ENCODE data around the gene CAMTA1.

DNA sequence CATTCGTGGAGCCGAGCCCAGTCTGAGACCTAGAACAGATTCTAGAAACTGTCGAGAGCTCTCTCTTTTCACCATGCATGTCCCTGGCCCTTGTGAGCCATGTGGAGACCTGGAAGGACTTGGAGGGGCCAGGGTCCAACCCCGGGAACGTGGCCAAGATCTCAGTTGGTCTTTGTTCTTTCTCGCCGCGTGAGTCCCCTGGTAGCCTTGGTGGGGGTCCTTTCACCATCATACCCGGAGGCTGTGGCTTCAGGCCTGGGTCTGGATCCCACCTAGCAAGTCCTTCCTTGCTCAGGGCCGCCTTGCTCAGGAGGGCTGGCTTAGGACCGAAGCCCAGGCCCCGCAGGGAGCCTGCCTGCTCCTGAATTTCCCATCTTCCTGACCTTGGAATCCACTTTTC, 168.0 kb downstream of the CAMTA1 start:
- TF ChIP-seq ZNF274 (IDR thresholded peaks at IDR 0.05; ENCODE audit: low read depth, low read length) = no peak
- TF ChIP-seq, protein P1, sequence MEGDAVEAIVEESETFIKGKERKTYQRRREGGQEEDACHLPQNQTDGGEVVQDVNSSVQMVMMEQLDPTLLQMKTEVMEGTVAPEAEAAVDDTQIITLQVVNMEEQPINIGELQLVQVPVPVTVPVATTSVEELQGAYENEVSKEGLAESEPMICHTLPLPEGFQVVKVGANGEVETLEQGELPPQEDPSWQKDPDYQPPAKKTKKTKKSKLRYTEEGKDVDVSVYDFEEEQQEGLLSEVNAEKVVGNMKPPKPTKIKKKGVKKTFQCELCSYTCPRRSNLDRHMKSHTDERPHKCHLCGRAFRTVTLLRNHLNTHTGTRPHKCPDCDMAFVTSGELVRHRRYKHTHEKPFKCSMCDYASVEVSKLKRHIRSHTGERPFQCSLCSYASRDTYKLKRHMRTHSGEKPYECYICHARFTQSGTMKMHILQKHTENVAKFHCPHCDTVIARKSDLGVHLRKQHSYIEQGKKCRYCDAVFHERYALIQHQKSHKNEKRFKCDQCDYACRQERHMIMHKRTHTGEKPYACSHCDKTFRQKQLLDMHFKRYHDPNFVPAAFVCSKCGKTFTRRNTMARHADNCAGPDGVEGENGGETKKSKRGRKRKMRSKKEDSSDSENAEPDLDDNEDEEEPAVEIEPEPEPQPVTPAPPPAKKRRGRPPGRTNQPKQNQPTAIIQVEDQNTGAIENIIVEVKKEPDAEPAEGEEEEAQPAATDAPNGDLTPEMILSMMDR (IDR thresholded peaks at IDR 0.05 in 2 of 3, conservative IDR thresholded peaks at IDR 0.05 in 1 of 3; ENCODE audit: borderline replicate concordance in 1 of 3, insufficient read depth in 1 of 3, low read depth in 2 of 3, low read length in 2 of 3) = no peak
- no peak for TF ChIP-seq ELF1 (IDR thresholded peaks at IDR 0.05; ENCODE audit: borderline replicate concordance, low read depth)

Data from HCT116 (cell line).